SK-N-SH treated with all-trans-retinoic acid at 6 μM for 48 hours (cell line): ENCODE data around the gene ADAM23.
"Not testable (repeated sequence)": the region's sequence is repeated elsewhere in the genome, so short reads cannot be mapped to it uniquely, and the experiment has no call there.

ENCODE experiments used
- PPARA ChIP-seq: fragments of 250-450 bp; sonication (Bioruptor Pico); IDR thresholded peaks from 2 replicates; pipeline ENCODE4 v1.5.0; 2020; ENCODE audit warnings: mild to moderate bottlenecking, borderline replicate concordance
- RARB ChIP-seq: fragments of 250-450 bp; sonication (Bioruptor Pico); IDR thresholded peaks from 2 replicates; pipeline ENCODE4 v1.8.0; 2021; ENCODE audit warnings: mild to moderate bottlenecking, moderate library complexity
- TSHZ2 ChIP-seq: fragments of 250-450 bp; sonication (Bioruptor Pico); IDR thresholded peaks from 2 replicates; pipeline ENCODE4 v1.5.0; 2020; ENCODE audit warnings: mild to moderate bottlenecking, moderate library complexity

- TF ChIP-seq RARB; PPARA; TSHZ2 (CRISPR knock-in tag): not testable (repeated sequence)
Observed at GRCh38 chr2:206402956-206403569, 40.3 kb upstream of the ADAM23 start.
